Endothelial cell of umbilical vein (primary cell): Measurements from ENCODE around the gene AGAP3. TPM values are rescaled to one million over a fixed set of nuclear protein-coding genes. Genes with fewer than 3 reads are reported as not detected.

Experiments
- BruUV-seq: library from RNA; stranded (reverse); fragments of 400-500 nt; replicated peaks from 2 replicates; lab custom pipeline; 2021; lab: Mats Ljungman, UMichigan
- CTCF ChIA-PET: fragments of 300-600, 350-600 bp; sonication (Branson Sonifier 250); formaldehyde crosslinking; loops from one replicate; lab custom pipeline; 2021; ENCODE audit warnings: antibody characterized with exemption, inconsistent platforms; lab: Charles Lee
- POLR2A ChIA-PET: fragments of 300-600, 350-600 bp; sonication (Branson Sonifier 250); formaldehyde crosslinking; loops from one replicate; lab custom pipeline; 2021; ENCODE audit warnings: antibody characterized with exemption, inconsistent platforms; lab: Charles Lee
- DNase-seq: peaks from one replicate; pipeline ENCODE4 v3.0.0-alpha.2; 2011; ENCODE audit warnings: low read depth, low spot score
- FAIRE-seq: peaks from 2 replicates; lab custom pipeline; 2011; peaks lifted over from hg19 to GRCh38; lab: Jason Lieb, UNC
- H2AFZ ChIP-seq: 2 replicates; pipeline ENCODE4 v1.6.0; 2012; ENCODE audit warnings: low read depth, low read length, control low read depth, inconsistent platforms
- H3K27ac ChIP-seq: 2 replicates; pipeline ENCODE4 v1.5.1; 2011; ENCODE audit warnings: low read depth, mild to moderate bottlenecking, control low read depth, low read length, moderate library complexity; ENCODE audit not compliant: insufficient read depth
- H3K27me3 ChIP-seq, 2 experiments: 2 replicates each; pipeline versions ENCODE4 v1.6.0 to v1.6.1; 2011; ENCODE audit warnings: low read length in 2 of 2, mixed read lengths in 1 of 2; ENCODE audit not compliant: control insufficient read depth in 2 of 2, insufficient read depth in 2 of 2
- H3K36me3 ChIP-seq, 2 experiments: 2 replicates in 1 of 2; 3 replicates in 1 of 2; pipeline ENCODE4 v1.5.1; 2011; ENCODE audit warnings: low read length in 2 of 2, mild to moderate bottlenecking in 1 of 2, moderate library complexity in 1 of 2; ENCODE audit not compliant: control insufficient read depth in 2 of 2, insufficient read depth in 2 of 2; ENCODE audit errors: extremely low read depth in 1 of 2
- H3K4me1 ChIP-seq: 3 replicates; pipeline ENCODE4 v1.5.1; 2011; ENCODE audit warnings: mild to moderate bottlenecking, low read length; ENCODE audit not compliant: control insufficient read depth, insufficient read depth; ENCODE audit errors: extremely low read depth
- H3K4me2 ChIP-seq: 2 replicates; pipeline ENCODE4 v1.6.1; 2011; ENCODE audit warnings: low read length, control low read depth, mixed read lengths; ENCODE audit not compliant: insufficient read depth
- H3K4me3 ChIP-seq, 3 experiments: fragments of 200-600 bp in 1 of 3; sonication (generic), shearing (Covaris generic) in 1 of 3; replicated peaks in 1 of 3; 2 replicates each; pipeline ENCODE4 v1.5.1; 2011 to 2016; ENCODE audit warnings: control low read depth in 3 of 3, low read length in 3 of 3, mild to moderate bottlenecking in 2 of 3, inconsistent platforms in 1 of 3, low read depth in 1 of 3, moderate library complexity in 1 of 3; ENCODE audit not compliant: insufficient read depth in 1 of 3
- H3K79me2 ChIP-seq: 2 replicates; pipeline ENCODE4 v1.6.0; 2012; ENCODE audit warnings: low read length, inconsistent platforms; ENCODE audit not compliant: control insufficient read depth, insufficient read depth
- H3K9ac ChIP-seq: replicated peaks from 2 replicates; pipeline ENCODE3; 2011; ENCODE audit warnings: low read length, control low read depth; ENCODE audit not compliant: insufficient read depth; ENCODE audit errors: extremely low read depth
- H3K9me1 ChIP-seq: replicated peaks from 3 replicates; pipeline ENCODE4 v1.6.0; 2011; ENCODE audit warnings: mild to moderate bottlenecking, low read length; ENCODE audit not compliant: control insufficient read depth, insufficient read depth; ENCODE audit errors: extremely low read depth
- H3K9me3 ChIP-seq: replicated peaks from 2 replicates; pipeline ENCODE4 v1.5.1; 2012; ENCODE audit warnings: low read length, inconsistent platforms; ENCODE audit not compliant: control insufficient read depth, insufficient read depth
- H4K20me1 ChIP-seq: replicated peaks from 2 replicates; pipeline ENCODE3; 2011; ENCODE audit warnings: mild to moderate bottlenecking, low read length; ENCODE audit not compliant: control insufficient read depth, insufficient read depth; ENCODE audit errors: extremely low read depth
- EZH2 ChIP-seq: IDR thresholded peaks from 2 replicates; pipeline ENCODE4 v1.6.1; 2012; ENCODE audit warnings: borderline replicate concordance, low read depth, mild to moderate bottlenecking, moderate library complexity, low read length, inconsistent platforms; ENCODE audit not compliant: severe bottlenecking
- FOS ChIP-seq: IDR thresholded peaks from 2 replicates; pipeline ENCODE4 v1.6.1; 2011; ENCODE audit warnings: mild to moderate bottlenecking, low read length, moderate library complexity, borderline replicate concordance; ENCODE audit not compliant: insufficient read depth
- GATA2 ChIP-seq: IDR thresholded peaks from 2 replicates; pipeline ENCODE4 v1.7.0; 2011; ENCODE audit warnings: low read depth, mild to moderate bottlenecking, moderate library complexity, mixed read lengths, low read length; ENCODE audit not compliant: insufficient read length, insufficient read depth
- JUN ChIP-seq: IDR thresholded peaks from 2 replicates; pipeline ENCODE4 v1.6.1; 2011; ENCODE audit warnings: borderline replicate concordance, low read depth; ENCODE audit not compliant: insufficient read length, insufficient read depth
- MYC ChIP-seq: IDR thresholded peaks from one replicate; pipeline ENCODE4 v1.6.1; 2011; ENCODE audit warnings: mild to moderate bottlenecking, low read depth, low read length
- POLR2A ChIP-seq: IDR thresholded peaks from 2 replicates; pipeline ENCODE4 v1.6.1; 2012; ENCODE audit warnings: low read depth, mild to moderate bottlenecking, control low read depth, low read length
- POLR2AphosphoS5 ChIP-seq: IDR thresholded peaks from 2 replicates; pipeline ENCODE4 v1.6.1; 2012; ENCODE audit warnings: low read depth, mild to moderate bottlenecking, control low read depth, low read length, moderate library complexity; ENCODE audit not compliant: insufficient read depth
- dilution Hi-C: fragments of 300-500 bp; cut with MboI; formaldehyde crosslinking; loops from one replicate; pipeline ENCODE4 v1.15.0; 2019; ENCODE audit warnings: low sequenced_read_pairs; ENCODE audit not compliant: extremely low pct_ligation_motif_present
- intact Hi-C: fragments of 100-400 bp; cut with micrococcal nuclease; formaldehyde crosslinking; loops from one replicate; pipeline ENCODE4 v1.10.0; 2022
- polyA plus RNA-seq, 4 experiments: library from polyadenylated mRNA; depleted of rRNA in 3 of 4; stranded (reverse) in 3 of 4; unstranded in 1 of 4; fragments of >200 nt; gene quantifications; 2 replicates each; pipeline versions ENCODE4 v1.2.1 to v1.2.3, GENCODE V29; 2011 to 2012; ENCODE audit warnings: missing spikeins in 1 of 4
- total RNA-seq: library from RNA; stranded (reverse); gene quantifications from 2 replicates; pipeline ENCODE4 v1.2.3, GENCODE V29; 2021
- TF ChIP-seq, protein P1 (sequence below), 2 donors: IDR thresholded peaks; 1 replicate in 1 of 2; 2 replicates in 1 of 2; pipeline ENCODE4 v1.5.1; 2011; ENCODE audit warnings: low read length in 2 of 2, mild to moderate bottlenecking in 2 of 2, moderate library complexity in 2 of 2, control low read depth in 1 of 2, inconsistent platforms in 1 of 2, low read depth in 1 of 2; ENCODE audit not compliant: insufficient read depth in 1 of 2; ENCODE audit errors: extremely low read depth in 1 of 2
- TF ChIP-seq, protein P2 (sequence below): IDR thresholded peaks from 2 replicates; pipeline ENCODE4 v1.6.1; 2011; ENCODE audit not compliant: insufficient read depth, insufficient read length

The AGAP3 gene
- total and polyA plus RNA-seq, 2 donors (not counting 3 experiments of a cell fraction or from before 2014, with no cell fraction given): 171 to 174 TPM

DNA sequence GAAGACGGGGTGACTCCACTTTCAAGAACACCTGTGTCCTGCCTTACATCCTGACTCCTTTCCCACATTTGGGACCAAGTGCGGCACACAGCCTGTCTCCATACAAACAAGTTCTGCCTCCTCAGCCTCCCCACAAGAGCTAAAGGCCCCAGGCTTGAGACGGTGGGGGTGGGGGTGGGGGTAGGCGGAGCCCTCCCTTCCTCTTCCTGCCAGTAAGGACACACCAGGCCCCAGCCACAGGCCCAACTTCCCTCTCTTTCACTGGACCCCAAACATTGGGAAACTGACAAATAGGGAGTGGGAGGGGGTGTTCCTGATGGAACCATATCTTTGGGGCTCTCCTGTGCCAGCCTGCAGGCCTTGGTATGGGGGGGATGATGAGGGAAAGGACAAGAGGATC lies 33.2 kb upstream of the AGAP3 start:
- Histone ChIP-seq H2AFZ (no peak overlapping the region), H3K9ac (no peak overlapping the region), H3K4me2 (no peak overlapping the region), H3K79me2 (no peaks in the 10 kb centered on the region), H3K27me3 (peaks cover 0 to 4% of the 10 kb centered on the region in 2 experiments), H3K27ac (no peak overlapping the region), H3K4me3 (no peak overlapping the region), H3K9me1 (no peaks in the 10 kb centered on the region), H3K4me1 (peaks cover 7% of the 10 kb centered on the region), H4K20me1 (no peaks in the 10 kb centered on the region), H3K36me3 (no peaks in the 10 kb centered on the region), H3K9me3 (no peaks in the 10 kb centered on the region)
- POLR2A ChIA-PET: no interaction called here
- FAIRE-seq: no peak
- intact Hi-C loops: no loop called here
- CTCF ChIA-PET: no interaction called here
- no TSS peak for BruUV-seq
- TF ChIP-seq, protein P1, sequence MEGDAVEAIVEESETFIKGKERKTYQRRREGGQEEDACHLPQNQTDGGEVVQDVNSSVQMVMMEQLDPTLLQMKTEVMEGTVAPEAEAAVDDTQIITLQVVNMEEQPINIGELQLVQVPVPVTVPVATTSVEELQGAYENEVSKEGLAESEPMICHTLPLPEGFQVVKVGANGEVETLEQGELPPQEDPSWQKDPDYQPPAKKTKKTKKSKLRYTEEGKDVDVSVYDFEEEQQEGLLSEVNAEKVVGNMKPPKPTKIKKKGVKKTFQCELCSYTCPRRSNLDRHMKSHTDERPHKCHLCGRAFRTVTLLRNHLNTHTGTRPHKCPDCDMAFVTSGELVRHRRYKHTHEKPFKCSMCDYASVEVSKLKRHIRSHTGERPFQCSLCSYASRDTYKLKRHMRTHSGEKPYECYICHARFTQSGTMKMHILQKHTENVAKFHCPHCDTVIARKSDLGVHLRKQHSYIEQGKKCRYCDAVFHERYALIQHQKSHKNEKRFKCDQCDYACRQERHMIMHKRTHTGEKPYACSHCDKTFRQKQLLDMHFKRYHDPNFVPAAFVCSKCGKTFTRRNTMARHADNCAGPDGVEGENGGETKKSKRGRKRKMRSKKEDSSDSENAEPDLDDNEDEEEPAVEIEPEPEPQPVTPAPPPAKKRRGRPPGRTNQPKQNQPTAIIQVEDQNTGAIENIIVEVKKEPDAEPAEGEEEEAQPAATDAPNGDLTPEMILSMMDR (IDR thresholded peaks at IDR 0.05; ENCODE audit: extremely low read depth in 1 of 2, insufficient read depth in 1 of 2, low read depth in 1 of 2, low read length in 2 of 2): no peak
- TF ChIP-seq POLR2A: no peak
- TF ChIP-seq FOS: no peak
- no peak for TF ChIP-seq POLR2AphosphoS5
- TF ChIP-seq MYC: no peak
- no peak for TF ChIP-seq GATA2
- TF ChIP-seq EZH2: no peak
- TF ChIP-seq, protein P2, sequence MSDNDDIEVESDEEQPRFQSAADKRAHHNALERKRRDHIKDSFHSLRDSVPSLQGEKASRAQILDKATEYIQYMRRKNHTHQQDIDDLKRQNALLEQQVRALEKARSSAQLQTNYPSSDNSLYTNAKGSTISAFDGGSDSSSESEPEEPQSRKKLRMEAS: no peak
- TF ChIP-seq JUN: no peak
- dilution Hi-C loops: no loop called here
- no peak for DNase-seq
